GM12864 (cell line): ENCODE measurements around the gene LAMA2.

Experiments used
- DNase-seq: peaks from one replicate; pipeline ENCODE4 v3.0.0-alpha.2; 2011; ENCODE audit warnings: low read depth
- H3K4me3 ChIP-seq: 2 replicates; pipeline ENCODE4 v1.5.1; 2011; ENCODE audit warnings: mild to moderate bottlenecking, low read depth, low read length, control low read depth
- CTCF ChIP-seq: IDR thresholded peaks from 2 replicates; pipeline ENCODE4 v1.5.1; 2011; ENCODE audit warnings: low read depth, mild to moderate bottlenecking, moderate library complexity, low read length, control low read depth, inconsistent platforms; ENCODE audit errors: missing control alignments

The LAMA2 gene

GRCh38 chr6:128899341-128900050, 16.6 kb downstream of the LAMA2 start:
- no peak for TF ChIP-seq CTCF
- no peak overlapping the region for H3K4me3 ChIP-seq
- DNase-seq = no peak

- no peak for TF ChIP-seq CTCF
- no peak overlapping the region for H3K4me3 ChIP-seq
- DNase-seq = no peak
These were observed 20.8 kb downstream of the LAMA2 start for GRCh38 chr6:128903715-128904114.

- no peak overlapping the region for H3K4me3 ChIP-seq
- no peak for TF ChIP-seq CTCF
- no peak for DNase-seq
These were observed 31.1 kb downstream of the LAMA2 start for GRCh38 chr6:128914051-128914450.

- no peak for TF ChIP-seq CTCF
- DNase-seq = no peak
- H3K4me3 ChIP-seq = no peak overlapping the region
These were observed 35.9 kb downstream of the LAMA2 start for GRCh38 chr6:128918886-128919285.

GRCh38 chr6:128919412-128920180, 36.7 kb downstream of the LAMA2 start:
- no peak for TF ChIP-seq CTCF

GRCh38 chr6:128925765-128926164, 42.8 kb downstream of the LAMA2 start:
- no peak for TF ChIP-seq CTCF
- DNase-seq = no peak

More at GRCh38 chr6:128919412-128920180, 36.7 kb downstream of the LAMA2 start:
- no peak for DNase-seq
- H3K4me3 ChIP-seq = no peak overlapping the region

More at GRCh38 chr6:128925765-128926164, 42.8 kb downstream of the LAMA2 start:
- H3K4me3 ChIP-seq = no peak overlapping the region
